Stimulated activated CD8-positive, alpha-beta memory T cell treated with anti-CD3 and anti-CD28 coated beads, Interleukin-4, amount 100 ng/mL, for 1 hour (primary cell): ENCODE data around the gene FAM200A.
A peak's percentile ranks its signal among the peaks of the same experiment; 100 is the strongest.
"Not testable (repeated sequence)": the region's sequence is repeated elsewhere in the genome, so short reads cannot be mapped to it uniquely, and the experiment has no call there.

Experiments
- DNase-seq, 2 donors: peaks; one replicate each; pipeline ENCODE4 v3.0.0-alpha.2; 2020; ENCODE audit warnings: low read depth in 2 of 2, low spot score in 1 of 2

Gene FAM200A

GRCh38 chr7:99551767-99552463 lies at the start of gene FAM200A:
Gene FAM200A, minus strand, starts transcription at chr7:99552114. Its CDS starts 3,707 bp downstream, at chr7:99548407.
- DNase-seq = peak; percentile 64 to 74

- no peak for DNase-seq
Observed at GRCh38 chr7:99599836-99600235, 47.9 kb upstream of the FAM200A start.

GRCh38 chr7:99597762-99598501 lies 46.0 kb upstream of the FAM200A start, which contains the start of gene TMEM225B:
Gene TMEM225B, plus strand, starts transcription at chr7:99598267. Its CDS starts 6,122 bp downstream, at chr7:99604389.
- DNase-seq = no peak

- no peak for DNase-seq
Observed at GRCh38 chr7:99596408-99596955, 44.6 kb upstream of the FAM200A start.

- no peak for DNase-seq
Observed at GRCh38 chr7:99594948-99595745, 43.2 kb upstream of the FAM200A start.

- no peak for DNase-seq
Observed at GRCh38 chr7:99588868-99589267, 37.0 kb upstream of the FAM200A start.

GRCh38 chr7:99580778-99581332 lies 28.9 kb upstream of the FAM200A start:
- DNase-seq = not testable (repeated sequence)

- peak in 1 of 2 donors; percentile 43 for DNase-seq
Observed at GRCh38 chr7:99579956-99580777, 28.3 kb upstream of the FAM200A start.

GRCh38 chr7:99579281-99579955 lies 27.5 kb upstream of the FAM200A start:
- DNase-seq = no peak

GRCh38 chr7:99576251-99576650 lies 24.3 kb upstream of the FAM200A start:
- DNase-seq = no peak

GRCh38 chr7:99573257-99573656 lies 21.3 kb upstream of the FAM200A start:
- no peak for DNase-seq

GRCh38 chr7:99571768-99572167 lies 19.9 kb upstream of the FAM200A start:
- DNase-seq = no peak

- not testable (repeated sequence) for DNase-seq
Observed at GRCh38 chr7:99568770-99569169, 16.9 kb upstream of the FAM200A start.

- DNase-seq = no peak
Observed at GRCh38 chr7:99563650-99564049, 11.7 kb upstream of the FAM200A start.

- DNase-seq = peak in 1 of 2 donors; percentile 8
Observed at GRCh38 chr7:99562832-99563231, 10.9 kb upstream of the FAM200A start.

- no peak for DNase-seq
Observed at GRCh38 chr7:99562114-99562784, 10.3 kb upstream of the FAM200A start.

- no peak for DNase-seq
Observed at GRCh38 chr7:99561737-99562051, 9.8 kb upstream of the FAM200A start.

GRCh38 chr7:99560834-99561736 lies 9.2 kb upstream of the FAM200A start:
- DNase-seq = no peak
